RKO (cell line): ENCODE data around the gene OR5AP2.
"Not testable (repeated sequence)": the region's sequence is repeated elsewhere in the genome, so short reads cannot be mapped to it uniquely, and the experiment has no call there.

ENCODE experiments used
- DNase-seq: peaks from one replicate; pipeline ENCODE4 v3.0.0-alpha.2; 2016; ENCODE audit warnings: low spot score

OR5AP2 gene

GRCh38 chr11:56642339-56642738 is at the start of gene OR5AP2:
Gene OR5AP2 (minus strand): TSS chr11:56642439. CDS start chr11:56642439, 0 bp downstream.
- DNase-seq, result no peak

GRCh38 chr11:56691179-56691578 is 48.9 kb upstream of the OR5AP2 start:
- not testable (repeated sequence) for DNase-seq

GRCh38 chr11:56688554-56689100 is 46.4 kb upstream of the OR5AP2 start:
- no peak for DNase-seq

GRCh38 chr11:56670984-56671383 is 28.7 kb upstream of the OR5AP2 start:
- no peak for DNase-seq

- DNase-seq, result no peak
These were observed 21.1 kb upstream of the OR5AP2 start, which contains the start of gene OR5AR1 for GRCh38 chr11:56663386-56663785. Gene OR5AR1 (plus strand): TSS chr11:56663686. CDS start chr11:56663686, 0 bp downstream.

- no peak for DNase-seq
These were observed 17.5 kb upstream of the OR5AP2 start for GRCh38 chr11:56659755-56660154.

GRCh38 chr11:56637500-56637899 is 4.7 kb downstream of the OR5AP2 start:
- DNase-seq, result no peak

GRCh38 chr11:56636861-56637260 is 5.4 kb downstream of the OR5AP2 start:
- no peak for DNase-seq

GRCh38 chr11:56632329-56632728 is 9.9 kb downstream of the OR5AP2 start:
- no peak for DNase-seq

GRCh38 chr11:56625946-56626345 is 16.3 kb downstream of the OR5AP2 start:
- DNase-seq, result no peak

- peak; percentile 92 for DNase-seq
These were observed 17.6 kb downstream of the OR5AP2 start for GRCh38 chr11:56624661-56625110.

GRCh38 chr11:56611174-56611573 is 31.1 kb downstream of the OR5AP2 start:
- DNase-seq, result no peak

- DNase-seq, result not testable (repeated sequence)
These were observed 50.0 kb downstream of the OR5AP2 start for GRCh38 chr11:56592088-56592717.
